ENCODE data around the gene SLC27A1.

SLC27A1 gene

GRCh38 chr19:17470068-17470841 is at the start of gene SLC27A1:
Gene SLC27A1, plus strand, starts transcription at chr19:17470524. Its CDS starts 17 bp downstream, at chr19:17470541.
- DNase-seq = peak; percentile 99

DNA sequence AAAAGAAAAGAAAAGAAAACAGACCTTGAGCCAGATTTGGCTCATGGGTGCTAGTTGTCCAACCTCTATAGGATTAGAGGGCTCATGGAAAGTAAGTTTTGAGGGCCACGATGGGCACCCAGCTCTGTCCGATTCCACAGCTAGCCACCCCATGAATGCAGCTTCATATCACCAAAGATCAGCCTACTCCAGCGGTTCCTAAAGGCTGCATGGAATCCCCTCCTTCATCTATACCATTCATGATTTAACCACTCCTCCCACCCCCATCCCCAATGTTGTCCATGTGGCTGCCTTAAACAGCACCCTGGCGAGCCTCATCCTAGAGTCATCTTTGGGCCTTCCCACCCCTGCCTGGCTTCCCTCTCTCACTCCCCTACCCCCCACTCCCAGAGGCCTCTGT is 48.4 kb upstream of the SLC27A1 start:
- no peak for DNase-seq

DNA sequence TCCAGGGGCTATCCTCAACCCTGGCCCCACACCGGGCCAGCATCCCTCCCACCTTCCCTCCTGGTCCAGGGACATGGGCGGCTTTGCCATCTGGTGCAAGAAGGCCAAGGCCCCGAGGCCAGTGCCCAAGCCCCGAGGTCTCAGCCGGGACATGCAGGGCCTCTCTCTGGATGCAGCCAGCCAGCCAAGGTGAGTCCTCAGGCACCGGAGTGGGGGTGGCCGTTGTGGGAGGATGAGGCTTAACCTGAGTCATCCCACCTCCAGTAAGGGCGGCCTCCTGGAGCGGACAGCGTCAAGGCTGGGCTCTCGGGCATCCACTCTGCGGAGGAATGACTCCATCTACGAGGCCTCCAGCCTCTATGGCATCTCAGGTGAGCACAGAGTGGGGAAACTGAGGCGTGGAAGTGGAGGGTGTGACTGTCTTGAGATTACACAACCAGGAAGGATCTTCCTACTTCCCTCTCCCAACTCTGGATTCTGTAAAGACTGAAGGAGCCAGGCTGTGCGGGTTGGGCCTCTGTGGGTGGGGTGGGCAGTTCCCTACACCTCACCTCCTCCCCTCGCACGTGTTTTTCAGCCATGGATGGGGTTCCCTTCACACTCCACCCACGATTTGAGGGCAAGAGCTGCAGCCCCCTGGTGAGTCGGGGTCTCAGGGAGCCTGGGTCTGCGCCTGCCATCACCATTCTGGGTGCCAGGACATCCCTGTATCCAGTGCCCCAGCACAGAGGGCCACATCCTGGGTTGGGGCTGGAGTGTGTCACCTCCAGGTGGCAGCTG is 46.7 kb upstream of the SLC27A1 start:
- no peak for DNase-seq

DNA sequence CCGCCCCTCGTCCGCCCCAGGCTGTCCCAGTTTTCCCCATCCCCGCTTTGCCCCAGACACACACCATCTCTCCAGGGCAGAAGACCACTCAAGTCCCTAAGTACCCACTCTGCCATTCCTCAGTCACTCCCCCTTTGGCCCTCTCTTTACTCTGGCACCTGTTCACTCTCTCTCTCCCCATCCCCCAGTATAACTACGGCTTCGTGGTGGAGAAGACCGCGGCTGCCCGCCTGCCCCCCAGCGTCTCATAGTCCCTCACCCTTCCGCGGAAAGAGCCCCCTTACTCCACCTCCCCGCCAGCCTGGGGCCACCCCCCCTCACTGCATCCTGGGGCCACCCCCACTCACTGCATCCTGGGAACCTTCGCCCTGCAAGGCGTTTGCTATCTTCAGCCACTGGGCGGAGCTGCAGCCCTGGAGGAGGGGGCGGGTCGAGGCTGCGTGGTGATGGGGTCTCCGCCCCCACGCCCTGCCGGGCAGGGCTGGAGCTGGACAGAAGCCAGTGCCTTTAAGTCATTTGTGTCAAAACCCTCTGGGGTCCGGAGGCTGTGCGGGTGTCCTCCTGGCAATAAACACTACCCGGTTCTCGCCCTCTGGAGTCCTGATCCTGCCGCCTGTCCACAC is 45.5 kb upstream of the SLC27A1 start:
- no peak for DNase-seq

GRCh38 chr19:17429641-17430113 is 40.6 kb upstream of the SLC27A1 start:
- DNase-seq = no peak

DNA sequence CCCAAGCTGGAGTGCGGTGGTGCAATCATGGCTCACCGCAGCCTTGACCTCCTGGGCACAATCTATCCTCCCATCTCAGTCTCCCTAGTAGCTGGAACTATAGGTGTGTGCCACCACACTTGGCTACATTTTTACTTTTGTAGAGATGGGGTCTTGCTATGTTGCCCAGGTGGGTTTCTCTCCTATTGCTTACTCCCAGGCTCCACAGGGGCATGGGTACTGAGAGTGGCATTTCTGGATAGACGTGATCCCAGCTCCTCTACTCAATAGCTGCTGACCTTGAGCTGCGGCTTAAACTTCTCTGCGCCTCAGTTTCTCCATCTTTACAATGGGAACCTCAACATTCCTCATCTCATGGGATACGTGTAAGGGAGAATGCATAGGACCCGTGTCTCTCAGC is 38.9 kb upstream of the SLC27A1 start:
- DNase-seq = no peak

DNA sequence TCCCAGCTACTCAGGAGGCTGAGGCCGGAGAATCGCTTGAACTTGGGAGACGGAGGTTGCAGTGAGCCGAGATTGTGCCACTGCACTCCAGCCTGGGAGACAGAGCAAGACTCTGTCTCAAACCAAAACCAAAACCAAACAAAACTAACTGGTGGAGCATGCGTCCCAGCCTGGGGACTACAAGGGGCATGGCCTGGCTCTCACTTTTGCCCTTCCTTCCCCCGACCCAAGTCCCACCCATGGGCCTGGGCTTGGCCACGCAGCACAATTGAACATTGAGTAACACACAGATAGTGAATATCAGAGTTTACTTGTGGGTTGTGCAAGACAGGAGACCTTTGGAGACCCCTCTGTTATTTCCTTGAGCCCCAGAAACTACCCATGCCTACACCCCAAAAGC is 35.1 kb upstream of the SLC27A1 start:
- no peak for DNase-seq

GRCh38 chr19:17436094-17436873 is 34.0 kb upstream of the SLC27A1 start:
- no peak for DNase-seq

DNA sequence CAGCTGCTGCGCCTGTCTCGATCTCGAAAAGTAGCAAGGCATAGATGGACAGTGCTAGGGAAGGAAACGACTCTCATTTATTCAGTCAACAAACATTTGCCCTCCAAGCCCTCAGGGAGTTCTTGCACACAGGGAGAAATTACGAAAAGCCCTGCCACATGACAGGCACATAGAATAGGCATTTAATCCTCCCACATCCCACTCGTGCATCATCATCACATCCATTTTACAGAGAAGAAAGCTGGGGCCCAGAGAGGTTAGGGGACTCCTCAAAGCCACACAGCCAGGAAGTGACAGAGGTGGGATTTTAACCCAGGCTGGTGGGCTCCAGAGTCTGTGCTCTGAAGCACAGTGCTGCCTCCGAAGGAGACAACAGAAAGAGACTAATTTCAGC is 33.5 kb upstream of the SLC27A1 start:
- DNase-seq = peak; percentile 26

GRCh38 chr19:17441241-17442021 is 28.9 kb upstream of the SLC27A1 start:
- no peak for DNase-seq

DNA sequence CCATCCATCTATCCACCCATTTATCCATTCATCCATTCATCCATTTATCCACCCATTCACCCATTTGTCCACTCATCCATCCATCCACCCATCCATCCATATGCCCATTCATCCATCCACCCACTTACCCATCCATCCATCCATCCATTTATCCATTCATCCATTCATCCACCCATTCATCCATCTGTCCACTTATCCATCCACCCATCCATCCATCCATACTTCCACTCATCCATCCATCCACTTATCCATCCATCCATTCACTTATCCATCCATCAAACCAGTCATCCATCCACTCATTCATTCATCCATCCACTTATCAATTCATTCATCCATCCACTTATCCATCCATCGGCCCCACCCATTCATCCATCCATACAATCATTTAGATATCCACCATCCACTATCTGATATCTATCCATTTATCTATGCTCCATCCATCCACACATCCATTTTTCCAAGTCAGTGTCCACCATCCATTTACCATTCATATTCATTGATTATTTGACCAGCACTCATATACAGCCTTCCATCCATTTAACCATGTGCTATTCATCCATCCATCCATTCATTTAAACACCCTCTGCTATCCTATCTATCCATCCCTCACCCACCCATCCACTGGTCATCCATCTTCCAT is 24.7 kb upstream of the SLC27A1 start:
- no peak for DNase-seq

GRCh38 chr19:17447704-17448130 is 22.6 kb upstream of the SLC27A1 start:
- DNase-seq = no peak

GRCh38 chr19:17448131-17448967 is 22.0 kb upstream of the SLC27A1 start, which contains the start of gene TMEM221:
Gene TMEM221, minus strand, starts transcription at chr19:17448668. Its CDS starts 206 bp downstream, at chr19:17448462.
- DNase-seq = peak; percentile 24

GRCh38 chr19:17450264-17451075 is 19.9 kb upstream of the SLC27A1 start:
- DNase-seq = peak; percentile 25

DNA sequence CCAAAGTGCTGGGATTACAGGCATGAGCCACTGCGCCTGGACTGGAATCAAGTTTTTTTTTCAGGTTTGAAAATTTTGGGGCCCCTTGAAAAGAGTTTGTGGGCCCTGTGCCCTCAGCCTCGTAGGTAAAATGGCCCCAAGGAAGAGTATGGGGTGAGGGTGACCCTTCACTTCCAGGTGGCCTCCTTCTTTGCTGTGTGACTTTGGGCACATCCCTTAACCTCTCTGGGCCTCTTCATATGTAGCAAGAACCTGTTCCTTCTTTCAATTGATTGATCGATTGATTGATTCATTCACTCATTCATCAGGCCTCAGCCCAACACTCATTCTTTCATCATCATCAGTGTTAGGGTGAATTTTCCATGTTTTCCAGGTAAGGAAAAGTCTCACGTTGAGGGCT is 18.5 kb upstream of the SLC27A1 start:
- DNase-seq = no peak

- no peak for DNase-seq
Observed at GRCh38 chr19:17454576-17455071, 15.7 kb upstream of the SLC27A1 start.

- no peak for DNase-seq
Observed at GRCh38 chr19:17455308-17456123, 14.8 kb upstream of the SLC27A1 start.

DNA sequence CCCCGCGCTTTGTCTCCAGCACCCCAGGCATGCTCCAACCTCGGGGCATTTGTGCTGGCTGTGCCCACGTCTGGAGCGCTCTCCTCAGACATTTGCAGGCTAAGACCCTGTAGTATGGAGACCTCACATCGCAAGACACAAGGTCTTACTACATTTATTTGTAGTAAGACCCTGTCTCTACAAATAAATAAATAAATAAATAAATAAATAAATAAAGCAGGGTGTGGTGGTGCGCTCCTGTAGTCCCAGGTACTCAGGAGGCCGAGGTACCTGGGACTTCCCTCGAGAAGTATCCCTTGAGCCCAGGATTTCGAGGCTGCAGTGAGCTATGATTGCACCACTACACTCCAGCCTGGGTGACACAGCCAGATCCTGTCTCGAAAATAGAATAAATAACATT is 14.2 kb upstream of the SLC27A1 start:
- DNase-seq = no peak
